DOHH2 (cell line): Measurements from ENCODE around the gene GPR152.

Experiments
- H3F3A ChIP-seq: fragments of 200-600 bp; sonication (generic), shearing (Covaris generic); 2 replicates; pipeline ENCODE4 v1.6.0; 2016; ENCODE audit warnings: antibody characterized with exemption, mild to moderate bottlenecking; ENCODE audit not compliant: control insufficient read depth, insufficient read depth
- H3K27ac ChIP-seq: fragments of 200-600 bp; sonication (generic); 2 replicates; pipeline ENCODE4 v1.5.1; 2014; ENCODE audit warnings: low read depth, mild to moderate bottlenecking, low read length, moderate library complexity
- H3K27me3 ChIP-seq: fragments of 200-600 bp; sonication (generic); 2 replicates; pipeline ENCODE4 v1.6.1; 2014; ENCODE audit warnings: mild to moderate bottlenecking, low read length, mixed read lengths; ENCODE audit not compliant: control insufficient read depth
- H3K36me3 ChIP-seq: fragments of 200-600 bp; sonication (generic); 2 replicates; pipeline ENCODE4 v1.6.1; 2014; ENCODE audit warnings: mild to moderate bottlenecking, low read length, moderate library complexity, mixed read lengths; ENCODE audit not compliant: control insufficient read depth
- H3K4me1 ChIP-seq: fragments of 200-600 bp; sonication (generic); 2 replicates; pipeline ENCODE4 v1.6.1; 2014; ENCODE audit warnings: mild to moderate bottlenecking, low read length, mixed read lengths; ENCODE audit not compliant: control insufficient read depth
- H3K4me2 ChIP-seq: fragments of 200-600 bp; sonication (generic); 2 replicates; pipeline ENCODE4 v1.6.0; 2014; ENCODE audit warnings: mild to moderate bottlenecking, low read length, moderate library complexity
- H3K4me3 ChIP-seq: fragments of 200-600 bp; sonication (generic); 2 replicates; pipeline ENCODE4 v1.5.1; 2014; ENCODE audit warnings: mild to moderate bottlenecking, low read length, mixed read lengths
- H3K79me2 ChIP-seq: fragments of 200-600 bp; sonication (generic); 2 replicates; pipeline ENCODE4 v1.6.1; 2014; ENCODE audit warnings: mild to moderate bottlenecking, low read length, mixed read lengths; ENCODE audit not compliant: control insufficient read depth
- H3K9me2 ChIP-seq: fragments of 200-600 bp; sonication (generic); replicated peaks from 2 replicates; pipeline ENCODE4 v1.6.1; 2014; ENCODE audit warnings: mild to moderate bottlenecking, low read length, mixed read lengths; ENCODE audit not compliant: control insufficient read depth
- H3K9me3 ChIP-seq: fragments of 200-600 bp; sonication (generic); 2 replicates; pipeline ENCODE4 v1.6.1; 2014; ENCODE audit warnings: antibody characterized with exemption, low read length, mixed read lengths; ENCODE audit not compliant: control insufficient read depth, insufficient read depth
- H4K20me1 ChIP-seq: fragments of 200-600 bp; sonication (generic); 2 replicates; pipeline ENCODE4 v1.6.0; 2014; ENCODE audit warnings: low read depth, mild to moderate bottlenecking, antibody characterized with exemption, low read length, moderate library complexity; ENCODE audit not compliant: control insufficient read depth, insufficient read depth
- EZH2phosphoT487 ChIP-seq: fragments of 200-600 bp; sonication (generic); IDR thresholded peaks from 2 replicates; pipeline ENCODE4 v1.6.1; 2017; ENCODE audit warnings: borderline replicate concordance, mild to moderate bottlenecking, antibody characterized with exemption, low read length, moderate library complexity, mixed read lengths
- TF ChIP-seq, protein P1 (sequence below): fragments of 200-600 bp; sonication (generic); IDR thresholded peaks from one replicate; pipeline ENCODE4 v1.5.1; 2014; ENCODE audit warnings: antibody characterized with exemption, mild to moderate bottlenecking, low read depth, low read length; ENCODE audit not compliant: poor library complexity, severe bottlenecking

The GPR152 gene

DNA sequence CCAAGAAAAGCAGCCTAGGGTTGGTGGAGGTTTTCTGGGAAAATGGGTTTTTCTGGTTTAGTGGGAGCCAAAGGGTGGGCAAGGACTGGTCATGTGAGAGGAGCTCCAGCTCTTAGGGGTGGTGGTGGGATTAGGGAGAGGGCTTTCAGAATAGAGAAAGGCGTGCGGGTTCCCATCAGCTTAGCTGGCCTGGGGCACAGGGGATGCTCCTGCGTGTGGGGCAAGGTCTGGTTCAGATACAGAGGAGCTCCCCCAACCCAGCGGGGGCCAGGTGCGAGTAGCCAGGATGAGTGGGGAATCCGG is 15.9 kb upstream of the GPR152 start:
- no peaks in the 10 kb centered on the region for H3K9me2 ChIP-seq
- H4K20me1 ChIP-seq, result no peaks in the 10 kb centered on the region
- TF ChIP-seq, protein P1, sequence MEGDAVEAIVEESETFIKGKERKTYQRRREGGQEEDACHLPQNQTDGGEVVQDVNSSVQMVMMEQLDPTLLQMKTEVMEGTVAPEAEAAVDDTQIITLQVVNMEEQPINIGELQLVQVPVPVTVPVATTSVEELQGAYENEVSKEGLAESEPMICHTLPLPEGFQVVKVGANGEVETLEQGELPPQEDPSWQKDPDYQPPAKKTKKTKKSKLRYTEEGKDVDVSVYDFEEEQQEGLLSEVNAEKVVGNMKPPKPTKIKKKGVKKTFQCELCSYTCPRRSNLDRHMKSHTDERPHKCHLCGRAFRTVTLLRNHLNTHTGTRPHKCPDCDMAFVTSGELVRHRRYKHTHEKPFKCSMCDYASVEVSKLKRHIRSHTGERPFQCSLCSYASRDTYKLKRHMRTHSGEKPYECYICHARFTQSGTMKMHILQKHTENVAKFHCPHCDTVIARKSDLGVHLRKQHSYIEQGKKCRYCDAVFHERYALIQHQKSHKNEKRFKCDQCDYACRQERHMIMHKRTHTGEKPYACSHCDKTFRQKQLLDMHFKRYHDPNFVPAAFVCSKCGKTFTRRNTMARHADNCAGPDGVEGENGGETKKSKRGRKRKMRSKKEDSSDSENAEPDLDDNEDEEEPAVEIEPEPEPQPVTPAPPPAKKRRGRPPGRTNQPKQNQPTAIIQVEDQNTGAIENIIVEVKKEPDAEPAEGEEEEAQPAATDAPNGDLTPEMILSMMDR, result no peak
- no peak for TF ChIP-seq EZH2phosphoT487
- peaks cover 21% of the 10 kb centered on the region for H3K36me3 ChIP-seq
- H3F3A ChIP-seq, result peaks cover 3% of the 10 kb centered on the region; the same call in 1 of the 2 replicates
- H3K4me2 ChIP-seq, result peak overlapping the region; percentile 95
- H3K9me3 ChIP-seq, result no peaks in the 10 kb centered on the region
- no peaks in the 10 kb centered on the region for H3K27me3 ChIP-seq
- peaks cover 64% of the 10 kb centered on the region for H3K4me1 ChIP-seq
- peak overlapping the region; percentile 39 for H3K27ac ChIP-seq
- peak overlapping the region; percentile 77 for H3K4me3 ChIP-seq
- peaks cover 28% of the 10 kb centered on the region for H3K79me2 ChIP-seq

DNA sequence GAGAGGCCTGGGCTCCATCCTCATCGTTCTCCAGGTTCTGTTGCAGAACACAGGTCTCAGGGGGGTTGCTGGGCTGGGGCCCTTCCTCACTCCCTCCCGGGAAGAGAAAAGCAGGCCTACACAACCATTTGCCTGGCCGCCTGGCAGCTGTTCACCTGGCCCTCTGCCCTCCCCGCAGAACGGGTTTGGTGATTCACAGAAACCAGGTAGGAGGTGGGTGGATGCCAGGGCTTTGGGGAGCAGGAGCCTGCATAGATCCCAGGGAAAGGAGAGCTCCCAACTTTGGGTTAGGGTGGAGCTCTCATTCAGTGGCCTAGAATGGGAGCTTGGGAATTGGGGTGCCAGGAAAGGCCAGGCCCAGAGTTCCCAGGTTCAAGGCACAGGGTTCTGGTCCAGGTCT is 15.5 kb upstream of the GPR152 start:
- Histone ChIP-seq H3K27me3 (no peaks in the 10 kb centered on the region), H3K4me2 (peak overlapping the region; percentile 95), H4K20me1 (no peaks in the 10 kb centered on the region), H3F3A (peaks cover 3% of the 10 kb centered on the region; the same call in 1 of the 2 replicates), H3K79me2 (peaks cover 28% of the 10 kb centered on the region), H3K4me3 (peak overlapping the region; percentile 77), H3K9me2 (no peaks in the 10 kb centered on the region), H3K27ac (peak overlapping the region; percentile 39), H3K9me3 (no peaks in the 10 kb centered on the region), H3K36me3 (peaks cover 21% of the 10 kb centered on the region), H3K4me1 (peaks cover 64% of the 10 kb centered on the region)
- TF ChIP-seq, protein P1, result no peak
- TF ChIP-seq EZH2phosphoT487, result no peak

DNA sequence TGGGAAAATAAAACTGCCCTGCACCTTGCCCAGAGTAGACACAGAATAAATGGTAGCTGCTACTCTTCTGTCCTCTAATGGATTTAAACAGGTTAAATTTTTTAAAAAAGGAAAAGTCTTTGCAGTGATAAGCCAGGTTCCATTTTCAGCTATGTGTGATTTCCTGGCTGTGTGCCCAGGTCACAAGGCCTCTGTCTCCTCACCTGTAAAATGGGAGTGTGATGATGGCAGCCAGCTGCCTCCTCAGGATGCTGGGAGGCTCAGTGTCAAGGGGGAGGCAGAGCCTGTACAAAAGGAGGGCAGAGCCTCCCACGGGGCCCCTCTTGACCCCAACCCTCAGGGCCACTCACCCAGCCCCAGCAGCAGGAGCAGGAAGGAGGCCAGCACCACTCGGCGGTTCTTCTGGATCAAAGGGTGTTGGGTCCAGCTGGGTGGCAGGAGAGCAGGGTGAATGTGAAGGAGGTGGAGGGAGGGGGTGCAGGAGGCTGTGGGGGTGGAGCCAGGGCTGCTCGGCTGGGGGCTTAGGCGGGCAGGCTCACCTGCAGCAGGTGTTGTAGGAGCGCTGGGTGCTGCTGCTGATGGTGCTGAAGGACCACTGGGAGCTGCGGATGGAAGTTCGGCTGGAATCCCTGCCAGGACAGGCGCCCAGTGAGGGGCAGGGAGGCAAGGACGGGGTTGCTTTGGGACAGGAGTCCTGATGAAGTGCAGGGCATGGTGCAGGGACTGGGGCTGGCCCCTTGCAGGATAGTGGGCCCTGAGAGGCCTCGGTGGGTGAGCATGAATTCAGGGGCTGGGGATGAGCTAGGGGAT is 14.6 kb upstream of the GPR152 start:
- Histone ChIP-seq H3K4me3 (peak overlapping the region; percentile 77), H3K9me2 (no peaks in the 10 kb centered on the region), H3F3A (peaks cover 3% of the 10 kb centered on the region; the same call in 1 of the 2 replicates), H3K27ac (peak overlapping the region; percentile 39), H3K4me1 (peaks cover 66% of the 10 kb centered on the region), H3K27me3 (no peaks in the 10 kb centered on the region), H3K36me3 (peaks cover 21% of the 10 kb centered on the region), H3K4me2 (peak overlapping the region; percentile 95), H3K9me3 (no peaks in the 10 kb centered on the region), H4K20me1 (no peaks in the 10 kb centered on the region), H3K79me2 (peaks cover 28% of the 10 kb centered on the region)
- no peak for TF ChIP-seq EZH2phosphoT487
- TF ChIP-seq, protein P1, result no peak
